ENCODE data around the gene KCNJ2.

The KCNJ2 gene

GRCh38 chr17:70130289-70130688 is 39.0 kb upstream of the KCNJ2 start:
- Histone ChIP-seq H3K36me3 (ENCODE audit: control insufficient read depth, low read length) (no peaks in the 10 kb centered on the region), H3K27ac (ENCODE audit: low read depth, low read length) (no peak overlapping the region), H3K27me3 (ENCODE audit: control insufficient read depth, low read length) (no peaks in the 10 kb centered on the region), H3F3A (ENCODE audit: control insufficient read depth, insufficient read depth) (no peaks in the 10 kb centered on the region), H3K4me3 (ENCODE audit: low read length) (no peak overlapping the region), H3K79me2 (ENCODE audit: control insufficient read depth, low read length) (no peaks in the 10 kb centered on the region), H3K4me1 (ENCODE audit: control insufficient read depth, low read length) (no peaks in the 10 kb centered on the region), H3K9me3 (ENCODE audit: control insufficient read depth, insufficient read depth, low read length) (no peaks in the 10 kb centered on the region), H3K9me2 (replicated peaks; ENCODE audit: control insufficient read depth, low read length) (no peaks in the 10 kb centered on the region), H3K4me2 (ENCODE audit: low read length) (no peak overlapping the region), H4K20me1 (ENCODE audit: control insufficient read depth, insufficient read depth, low read depth, low read length) (no peaks in the 10 kb centered on the region)
- TF ChIP-seq EZH2phosphoT487 (IDR thresholded peaks at IDR 0.05; ENCODE audit: borderline replicate concordance, low read length), result no peak
- TF ChIP-seq, protein P1, sequence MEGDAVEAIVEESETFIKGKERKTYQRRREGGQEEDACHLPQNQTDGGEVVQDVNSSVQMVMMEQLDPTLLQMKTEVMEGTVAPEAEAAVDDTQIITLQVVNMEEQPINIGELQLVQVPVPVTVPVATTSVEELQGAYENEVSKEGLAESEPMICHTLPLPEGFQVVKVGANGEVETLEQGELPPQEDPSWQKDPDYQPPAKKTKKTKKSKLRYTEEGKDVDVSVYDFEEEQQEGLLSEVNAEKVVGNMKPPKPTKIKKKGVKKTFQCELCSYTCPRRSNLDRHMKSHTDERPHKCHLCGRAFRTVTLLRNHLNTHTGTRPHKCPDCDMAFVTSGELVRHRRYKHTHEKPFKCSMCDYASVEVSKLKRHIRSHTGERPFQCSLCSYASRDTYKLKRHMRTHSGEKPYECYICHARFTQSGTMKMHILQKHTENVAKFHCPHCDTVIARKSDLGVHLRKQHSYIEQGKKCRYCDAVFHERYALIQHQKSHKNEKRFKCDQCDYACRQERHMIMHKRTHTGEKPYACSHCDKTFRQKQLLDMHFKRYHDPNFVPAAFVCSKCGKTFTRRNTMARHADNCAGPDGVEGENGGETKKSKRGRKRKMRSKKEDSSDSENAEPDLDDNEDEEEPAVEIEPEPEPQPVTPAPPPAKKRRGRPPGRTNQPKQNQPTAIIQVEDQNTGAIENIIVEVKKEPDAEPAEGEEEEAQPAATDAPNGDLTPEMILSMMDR (IDR thresholded peaks at IDR 0.05; ENCODE audit: low read depth, low read length, poor library complexity, severe bottlenecking), result no peak

DNA sequence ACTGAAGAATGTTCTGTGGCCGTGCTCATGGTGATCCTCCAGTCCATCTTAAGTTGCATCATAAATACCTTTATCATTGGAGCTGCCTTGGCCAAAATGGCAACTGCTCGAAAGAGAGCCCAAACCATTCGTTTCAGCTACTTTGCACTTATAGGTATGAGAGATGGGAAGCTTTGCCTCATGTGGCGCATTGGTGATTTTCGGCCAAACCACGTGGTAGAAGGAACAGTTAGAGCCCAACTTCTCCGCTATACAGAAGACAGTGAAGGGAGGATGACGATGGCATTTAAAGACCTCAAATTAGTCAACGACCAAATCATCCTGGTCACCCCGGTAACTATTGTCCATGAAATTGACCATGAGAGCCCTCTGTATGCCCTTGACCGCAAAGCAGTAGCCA is 36.8 kb upstream of the KCNJ2 start:
- TF ChIP-seq, protein P1 (IDR thresholded peaks at IDR 0.05; ENCODE audit: low read depth, low read length, poor library complexity, severe bottlenecking), result no peak
- no peak for TF ChIP-seq EZH2phosphoT487 (IDR thresholded peaks at IDR 0.05; ENCODE audit: borderline replicate concordance, low read length)
- Histone ChIP-seq H3K27me3 (ENCODE audit: control insufficient read depth, low read length) (no peaks in the 10 kb centered on the region), H3K9me2 (replicated peaks; ENCODE audit: control insufficient read depth, low read length) (no peaks in the 10 kb centered on the region), H3K4me2 (ENCODE audit: low read length) (no peak overlapping the region), H4K20me1 (ENCODE audit: control insufficient read depth, insufficient read depth, low read depth, low read length) (no peaks in the 10 kb centered on the region), H3K36me3 (ENCODE audit: control insufficient read depth, low read length) (no peaks in the 10 kb centered on the region), H3K4me1 (ENCODE audit: control insufficient read depth, low read length) (no peaks in the 10 kb centered on the region), H3K9me3 (ENCODE audit: control insufficient read depth, insufficient read depth, low read length) (no peaks in the 10 kb centered on the region), H3K4me3 (ENCODE audit: low read length) (no peak overlapping the region), H3K27ac (ENCODE audit: low read depth, low read length) (no peak overlapping the region), H3K79me2 (ENCODE audit: control insufficient read depth, low read length) (no peaks in the 10 kb centered on the region), H3F3A (ENCODE audit: control insufficient read depth, insufficient read depth) (no peaks in the 10 kb centered on the region)

- Histone ChIP-seq H3K27me3 (ENCODE audit: control insufficient read depth, low read length) (no peaks in the 10 kb centered on the region), H3F3A (ENCODE audit: control insufficient read depth, insufficient read depth) (no peaks in the 10 kb centered on the region), H3K9me3 (ENCODE audit: control insufficient read depth, insufficient read depth, low read length) (no peaks in the 10 kb centered on the region), H3K4me2 (ENCODE audit: low read length) (no peak overlapping the region), H3K4me3 (ENCODE audit: low read length) (no peak overlapping the region), H3K9me2 (replicated peaks; ENCODE audit: control insufficient read depth, low read length) (no peaks in the 10 kb centered on the region), H3K79me2 (ENCODE audit: control insufficient read depth, low read length) (no peaks in the 10 kb centered on the region), H3K36me3 (ENCODE audit: control insufficient read depth, low read length) (no peaks in the 10 kb centered on the region), H4K20me1 (ENCODE audit: control insufficient read depth, insufficient read depth, low read depth, low read length) (no peaks in the 10 kb centered on the region), H3K27ac (ENCODE audit: low read depth, low read length) (no peak overlapping the region), H3K4me1 (ENCODE audit: control insufficient read depth, low read length) (no peaks in the 10 kb centered on the region)
- TF ChIP-seq EZH2phosphoT487 (IDR thresholded peaks at IDR 0.05; ENCODE audit: borderline replicate concordance, low read length), result no peak
- TF ChIP-seq, protein P1 (IDR thresholded peaks at IDR 0.05; ENCODE audit: low read depth, low read length, poor library complexity, severe bottlenecking), result no peak
Measured at GRCh38 chr17:70134042-70134441, 35.3 kb upstream of the KCNJ2 start.

DNA sequence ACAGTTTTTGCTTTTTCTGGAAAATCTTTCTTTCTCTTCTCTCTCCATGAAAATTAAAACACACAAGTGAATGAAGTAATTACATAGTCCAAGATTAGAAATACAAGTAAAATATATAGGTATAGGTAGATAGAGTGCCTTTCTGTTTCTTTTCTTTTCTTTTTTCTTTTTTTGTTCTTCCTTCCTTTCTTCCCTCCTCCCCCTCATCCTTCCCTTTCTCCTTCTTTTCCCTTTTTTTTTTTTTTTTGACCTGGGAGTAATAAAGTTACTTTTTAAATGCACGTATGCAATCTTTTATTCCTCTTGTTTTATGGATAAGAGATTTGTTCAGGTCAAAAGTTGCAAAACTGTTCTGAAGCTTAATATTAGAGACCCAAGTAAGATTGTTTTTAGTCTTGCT is 34.6 kb upstream of the KCNJ2 start:
- Histone ChIP-seq H3K4me1 (ENCODE audit: control insufficient read depth, low read length) (no peaks in the 10 kb centered on the region), H3K9me3 (ENCODE audit: control insufficient read depth, insufficient read depth, low read length) (no peaks in the 10 kb centered on the region), H3K4me2 (ENCODE audit: low read length) (no peak overlapping the region), H3K36me3 (ENCODE audit: control insufficient read depth, low read length) (no peaks in the 10 kb centered on the region), H3K27me3 (ENCODE audit: control insufficient read depth, low read length) (no peaks in the 10 kb centered on the region), H3K9me2 (replicated peaks; ENCODE audit: control insufficient read depth, low read length) (no peaks in the 10 kb centered on the region), H3F3A (ENCODE audit: control insufficient read depth, insufficient read depth) (no peaks in the 10 kb centered on the region), H3K27ac (ENCODE audit: low read depth, low read length) (no peak overlapping the region), H3K79me2 (ENCODE audit: control insufficient read depth, low read length) (no peaks in the 10 kb centered on the region), H3K4me3 (ENCODE audit: low read length) (no peak overlapping the region), H4K20me1 (ENCODE audit: control insufficient read depth, insufficient read depth, low read depth, low read length) (no peaks in the 10 kb centered on the region)
- TF ChIP-seq, protein P1 (IDR thresholded peaks at IDR 0.05; ENCODE audit: low read depth, low read length, poor library complexity, severe bottlenecking), result no peak
- TF ChIP-seq EZH2phosphoT487 (IDR thresholded peaks at IDR 0.05; ENCODE audit: borderline replicate concordance, low read length), result no peak

All from DOHH2 (cell line).